Measurements from ENCODE around the gene RABGGTA. TPM values are rescaled to one million over a fixed set of nuclear protein-coding genes. Genes with fewer than 3 reads are reported as not detected.

The RABGGTA gene
- total and polyA plus RNA-seq, 2 donors (not counting 1 experiment from before 2014, with no cell fraction given) = 70.1 to 159 TPM

GRCh38 chr14:24258548-24259265, 12.7 kb downstream of the RABGGTA start:
- POLR2A ChIA-PET = interaction anchor here (0.6 kb wide), 1 partner anchor 24 kb away, joined by 5 read pairs; no protein-coding TSS in a partner anchor
- no peaks in the 10 kb centered on the region for H3K27me3 ChIP-seq (replicated peaks in 1 of 4; ENCODE audit: control extremely low read depth in 1 of 4, control insufficient read depth in 3 of 4, insufficient read depth in 4 of 4, low read length in 3 of 4)
- ATAC-seq (ENCODE audit: low read depth) = no peak
- no peak overlapping the region for H3K4me3 ChIP-seq (ENCODE audit: control extremely low read depth in 1 of 5, extremely low read depth in 1 of 5, insufficient read depth in 1 of 5, low read depth in 2 of 5, low read length in 4 of 5)
- no peak overlapping the region for H3K27ac ChIP-seq (ENCODE audit: low read length in 2 of 2)
- H3K27me3 Mint-ChIP-seq = no peaks in the 10 kb centered on the region
- no peaks in the 10 kb centered on the region for H3K9me3 Mint-ChIP-seq (ENCODE audit: insufficient read depth)
- DNase-seq = no peak
- H2AFZ ChIP-seq (ENCODE audit: insufficient read depth, low read depth, low read length, poor library complexity, severe bottlenecking) = no peak overlapping the region
- H3K4me2 ChIP-seq (replicated peaks; ENCODE audit: low read depth, low read length, poor library complexity, severe bottlenecking) = no peak overlapping the region
- 96% methylated on average over 18 of the region's 18 CpGs for WGBS (ENCODE audit: insufficient coverage)
- CTCF ChIA-PET = no interaction called here
- no peak overlapping the region for H3K9ac ChIP-seq (ENCODE audit: low read length)
- H3K4me1 ChIP-seq (ENCODE audit: control insufficient read depth in 2 of 2, insufficient read depth in 2 of 2, low read length in 2 of 2) = no peaks in the 10 kb centered on the region
- no peak for TF ChIP-seq CTCF (IDR thresholded peaks at IDR 0.05)
- no peak for TF ChIP-seq EZH2 (IDR thresholded peaks at IDR 0.05; ENCODE audit: borderline replicate concordance, insufficient read depth, low read depth, low read length, poor library complexity, severe bottlenecking)
- H3K9me3 ChIP-seq (ENCODE audit: control extremely low read depth in 1 of 3, control insufficient read depth in 2 of 3, insufficient read depth in 1 of 3, low read length in 2 of 3) = no peaks in the 10 kb centered on the region
- peaks cover 0 to 21% of the 10 kb centered on the region in 2 experiments for H3K36me3 ChIP-seq (replicated peaks in 1 of 2; ENCODE audit: control extremely low read depth in 1 of 2, control insufficient read depth in 1 of 2, extremely low read depth in 1 of 2, insufficient read depth in 2 of 2, low read length in 1 of 2)
- H3K4me3 Mint-ChIP-seq = no peak overlapping the region
- H4K20me1 ChIP-seq (ENCODE audit: control insufficient read depth, insufficient read depth, low read length, poor library complexity, severe bottlenecking) = no peaks in the 10 kb centered on the region
- H3K79me2 ChIP-seq (ENCODE audit: control insufficient read depth, insufficient read depth, low read length) = no peaks in the 10 kb centered on the region
- intact Hi-C loops (cut with micrococcal nuclease) = no loop called here
- no peaks in the 10 kb centered on the region for H3K4me1 Mint-ChIP-seq
- no peak overlapping the region for H3K27ac Mint-ChIP-seq

GRCh38 chr14:24258119-24258518, 13.3 kb downstream of the RABGGTA start:
- intact Hi-C loops (cut with micrococcal nuclease) = no loop called here
- Histone ChIP-seq H2AFZ (ENCODE audit: insufficient read depth, low read depth, low read length, poor library complexity, severe bottlenecking) (no peak overlapping the region), H4K20me1 (ENCODE audit: control insufficient read depth, insufficient read depth, low read length, poor library complexity, severe bottlenecking) (no peaks in the 10 kb centered on the region), H3K4me3 (ENCODE audit: control extremely low read depth in 1 of 5, extremely low read depth in 1 of 5, insufficient read depth in 1 of 5, low read depth in 2 of 5, low read length in 4 of 5) (no peak overlapping the region), H3K9me3 (ENCODE audit: control extremely low read depth in 1 of 3, control insufficient read depth in 2 of 3, insufficient read depth in 1 of 3, low read length in 2 of 3) (no peaks in the 10 kb centered on the region), H3K27me3 (replicated peaks in 1 of 4; ENCODE audit: control extremely low read depth in 1 of 4, control insufficient read depth in 3 of 4, insufficient read depth in 4 of 4, low read length in 3 of 4) (no peaks in the 10 kb centered on the region), H3K4me2 (replicated peaks; ENCODE audit: low read depth, low read length, poor library complexity, severe bottlenecking) (no peak overlapping the region), H3K79me2 (ENCODE audit: control insufficient read depth, insufficient read depth, low read length) (no peaks in the 10 kb centered on the region), H3K36me3 (replicated peaks in 1 of 2; ENCODE audit: control extremely low read depth in 1 of 2, control insufficient read depth in 1 of 2, extremely low read depth in 1 of 2, insufficient read depth in 2 of 2, low read length in 1 of 2) (peaks cover 0 to 23% of the 10 kb centered on the region in 2 experiments), H3K9ac (ENCODE audit: low read length) (no peak overlapping the region), H3K4me1 (ENCODE audit: control insufficient read depth in 2 of 2, insufficient read depth in 2 of 2, low read length in 2 of 2) (no peaks in the 10 kb centered on the region), H3K27ac (ENCODE audit: low read length in 2 of 2) (no peak overlapping the region)
- no peak overlapping the region for H3K4me3 Mint-ChIP-seq
- no peak for TF ChIP-seq EZH2 (IDR thresholded peaks at IDR 0.05; ENCODE audit: borderline replicate concordance, insufficient read depth, low read depth, low read length, poor library complexity, severe bottlenecking)
- no peak for TF ChIP-seq CTCF (IDR thresholded peaks at IDR 0.05)
- no peaks in the 10 kb centered on the region for H3K4me1 Mint-ChIP-seq
- H3K27me3 Mint-ChIP-seq = no peaks in the 10 kb centered on the region
- CTCF ChIA-PET = no interaction called here
- no peaks in the 10 kb centered on the region for H3K9me3 Mint-ChIP-seq (ENCODE audit: insufficient read depth)
- ATAC-seq (ENCODE audit: low read depth) (no peak), DNase-seq (no peak)
- POLR2A ChIA-PET = interaction anchor here (0.6 kb wide), 1 partner anchor 23 kb away, joined by 5 read pairs; no protein-coding TSS in a partner anchor
- H3K27ac Mint-ChIP-seq = no peak overlapping the region
- WGBS (ENCODE audit: insufficient coverage) = 100% methylated on average over 3 of the region's 9 CpGs
